GM19239 (cell line): ENCODE measurements around the gene GABRB2.

ENCODE experiments used
- DNase-seq: peaks from one replicate; pipeline ENCODE4 v3.0.0; 2011; ENCODE audit warnings: low spot score; ENCODE audit not compliant: insufficient read length
- FAIRE-seq: peaks from 2 replicates; lab custom pipeline; 2011; peaks lifted over from hg19 to GRCh38; lab: Jason Lieb, UNC

Gene GABRB2

DNA sequence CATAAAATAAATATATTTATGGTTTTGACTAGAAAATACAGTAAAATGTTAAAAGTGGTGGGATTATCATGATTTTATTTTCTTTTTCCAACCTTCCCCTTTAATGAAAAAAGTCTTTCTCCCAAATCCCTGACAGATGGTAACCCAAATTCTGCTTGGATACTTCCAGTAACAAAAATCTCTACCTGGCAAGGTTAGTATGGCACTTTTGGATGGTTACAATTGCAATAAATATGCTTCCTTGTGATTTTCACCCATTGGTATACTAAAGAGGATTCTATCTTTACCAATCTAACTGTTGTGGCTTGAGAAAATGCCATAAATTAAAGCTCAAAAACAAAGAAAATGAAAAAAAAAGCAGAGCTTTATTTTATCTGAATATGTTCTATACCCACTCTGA lies 62.8 kb downstream of the GABRB2 start:
- no peak for FAIRE-seq
- no peak for DNase-seq

DNA sequence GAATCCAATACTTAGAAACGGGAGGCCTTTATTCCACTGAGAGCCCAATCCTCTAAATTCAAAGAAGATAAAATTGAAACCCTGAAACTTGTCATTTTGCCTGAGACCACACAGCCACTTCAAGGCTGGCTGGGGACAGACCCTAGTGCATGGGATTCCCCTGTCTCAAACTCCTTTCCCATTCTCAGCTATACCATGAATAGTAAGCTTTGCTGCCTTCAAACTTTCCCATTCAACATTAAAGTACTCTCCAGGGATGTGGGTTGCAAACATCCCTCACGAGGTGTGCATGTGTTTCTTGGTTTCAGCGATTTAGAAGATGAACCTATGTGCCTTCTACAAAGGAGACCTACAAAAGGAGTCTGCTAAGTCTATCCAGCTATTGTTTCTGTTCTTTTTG lies 64.6 kb downstream of the GABRB2 start:
- no peak for FAIRE-seq
- no peak for DNase-seq

DNA sequence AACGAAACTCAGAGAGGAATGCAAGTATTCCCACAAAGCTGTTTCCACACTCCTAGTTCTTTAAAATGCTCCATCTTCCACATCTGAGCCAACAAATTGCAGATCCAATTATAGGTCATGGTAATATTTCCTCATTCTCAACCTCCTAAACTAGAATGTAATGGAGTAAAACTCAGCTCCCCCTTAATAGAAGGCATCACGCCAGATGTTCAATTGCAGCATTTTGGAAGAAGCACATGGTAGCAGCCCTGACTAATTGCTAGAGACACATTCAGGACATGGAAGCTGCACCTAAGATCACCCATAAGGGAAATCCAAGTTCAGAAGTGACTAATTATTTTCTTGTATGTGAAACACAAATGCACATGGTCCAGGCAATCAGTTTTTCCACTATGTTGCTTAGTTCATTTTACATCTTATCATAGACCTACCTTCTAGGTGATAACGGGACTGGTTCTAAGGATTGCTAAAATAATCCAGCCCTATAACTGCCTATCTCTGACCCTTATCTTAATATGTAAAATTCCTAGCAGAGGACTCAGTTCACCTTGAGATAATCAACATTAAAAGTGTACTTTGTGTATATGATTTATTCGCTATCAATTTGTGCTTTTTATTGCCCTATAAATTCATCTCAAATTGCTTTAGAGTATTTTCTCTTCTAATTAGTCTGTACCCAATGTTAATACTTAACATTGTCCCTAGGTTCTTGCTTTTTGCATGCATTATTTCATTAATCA lies 75.1 kb downstream of the GABRB2 start:
- DNase-seq (no peak), FAIRE-seq (no peak)

DNA sequence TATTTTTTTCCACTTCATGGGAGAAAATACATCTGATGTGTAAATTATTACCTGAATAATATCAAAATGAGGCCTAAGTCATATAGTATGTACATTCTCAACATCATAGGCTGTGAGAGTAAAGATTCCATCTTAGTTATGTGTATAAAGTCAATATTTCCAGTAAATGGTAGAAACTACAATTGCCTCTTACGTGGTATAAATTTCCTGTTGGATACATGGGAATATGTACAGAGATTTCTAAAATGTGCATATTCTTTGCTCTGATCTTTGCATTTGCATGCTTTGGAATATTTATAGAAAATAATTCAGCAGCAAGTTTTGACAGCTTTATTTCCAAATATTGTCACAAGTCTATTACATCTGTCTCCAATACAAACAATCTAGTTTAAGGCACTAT lies 78.8 kb downstream of the GABRB2 start:
- FAIRE-seq (no peak), DNase-seq (no peak)

DNA sequence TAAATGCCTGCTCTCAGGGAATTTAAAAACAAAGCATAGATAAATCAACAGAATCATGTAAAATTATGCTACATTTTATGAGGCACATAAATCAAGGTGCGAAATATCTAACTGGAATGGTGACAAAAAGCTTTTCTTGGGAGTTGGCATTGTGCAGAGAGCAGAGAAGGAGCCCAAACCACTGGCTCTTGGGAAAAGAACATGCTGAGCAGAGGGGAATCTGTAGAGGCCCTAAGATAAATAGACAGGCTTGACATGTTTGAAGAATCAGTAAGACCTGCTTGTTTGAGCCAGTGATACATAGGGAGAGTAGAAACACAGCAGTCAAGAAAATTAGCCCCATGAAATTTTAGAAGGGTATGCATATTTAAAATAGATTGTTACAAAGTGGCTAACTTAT lies 85.8 kb downstream of the GABRB2 start:
- DNase-seq (no peak), FAIRE-seq (no peak)

DNA sequence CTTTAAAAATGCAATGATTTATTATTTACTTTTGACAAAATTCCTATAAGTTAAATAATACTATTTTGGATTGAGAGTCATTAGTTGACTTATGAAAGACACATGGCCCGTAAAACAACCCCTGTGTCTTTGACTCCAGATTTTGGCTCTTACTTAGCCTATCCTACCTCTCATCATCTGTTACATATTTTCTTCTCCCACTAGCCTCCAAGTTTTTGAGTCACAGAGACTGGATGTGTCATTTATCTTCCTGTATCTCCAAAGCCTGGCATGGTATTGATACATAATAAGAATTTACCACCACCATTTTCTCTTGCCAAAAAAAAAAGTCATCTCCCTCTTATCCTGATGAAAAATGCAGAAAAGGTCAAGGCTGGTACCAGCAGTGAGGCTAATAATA lies 99.9 kb downstream of the GABRB2 start:
- no peak for DNase-seq
- FAIRE-seq = no peak

DNA sequence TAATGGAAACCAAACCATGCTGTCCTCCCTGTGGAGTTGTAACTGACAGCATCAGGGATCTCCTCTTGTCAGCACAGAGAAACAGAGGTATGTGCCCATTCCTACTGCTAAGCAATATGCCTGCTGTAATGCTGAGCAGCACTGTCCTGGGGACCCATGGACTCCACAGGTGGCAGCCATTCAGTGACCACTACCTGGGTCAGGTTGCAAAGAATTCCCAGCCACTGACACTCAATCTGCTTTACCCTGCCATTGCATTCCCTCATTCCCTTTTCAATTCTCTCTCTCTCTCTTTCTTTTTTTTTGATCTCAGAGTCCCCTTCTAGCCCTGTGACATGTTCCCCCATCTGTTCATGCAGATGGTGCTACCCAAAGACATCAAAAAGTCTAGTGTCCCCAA lies 104.1 kb downstream of the GABRB2 start:
- FAIRE-seq (no peak), DNase-seq (no peak)

DNA sequence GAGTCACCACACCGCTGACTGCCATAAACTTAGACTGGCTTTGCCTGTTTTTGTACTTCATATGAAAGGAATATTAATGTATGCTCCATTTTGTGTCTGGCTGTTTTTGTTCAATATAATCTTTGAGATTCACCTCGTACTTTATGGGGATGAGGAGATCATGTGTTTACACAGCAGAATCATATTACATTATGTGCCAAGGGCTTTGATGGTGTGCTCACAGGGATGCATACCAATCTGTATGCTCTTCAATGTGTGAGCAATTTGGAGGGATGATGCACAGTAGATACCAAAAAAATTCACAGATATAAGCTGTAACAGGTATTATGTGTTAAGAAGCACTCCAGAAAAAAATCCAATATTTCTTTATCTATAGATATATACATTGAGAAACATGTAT lies 113.7 kb downstream of the GABRB2 start:
- FAIRE-seq (no peak), DNase-seq (no peak)

DNA sequence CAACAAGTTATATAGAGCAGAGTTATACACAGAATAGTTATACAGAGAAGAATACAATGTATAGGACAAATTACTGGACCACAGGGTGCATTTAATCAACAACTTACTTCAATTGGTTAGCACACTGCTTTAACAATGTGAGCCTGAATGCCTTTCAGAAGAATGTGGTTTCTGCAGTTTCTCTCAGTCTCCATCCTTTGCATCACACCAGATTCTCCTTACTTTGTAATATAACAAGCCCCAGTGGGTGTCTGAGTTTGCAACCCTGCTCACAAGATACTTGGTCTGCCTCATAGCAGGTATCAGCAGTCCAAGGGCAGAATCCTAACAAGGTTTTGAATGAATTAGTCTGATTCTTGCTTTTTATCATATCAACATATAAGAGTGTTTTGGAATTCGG lies 114.6 kb downstream of the GABRB2 start:
- FAIRE-seq (no peak), DNase-seq (no peak)

DNA sequence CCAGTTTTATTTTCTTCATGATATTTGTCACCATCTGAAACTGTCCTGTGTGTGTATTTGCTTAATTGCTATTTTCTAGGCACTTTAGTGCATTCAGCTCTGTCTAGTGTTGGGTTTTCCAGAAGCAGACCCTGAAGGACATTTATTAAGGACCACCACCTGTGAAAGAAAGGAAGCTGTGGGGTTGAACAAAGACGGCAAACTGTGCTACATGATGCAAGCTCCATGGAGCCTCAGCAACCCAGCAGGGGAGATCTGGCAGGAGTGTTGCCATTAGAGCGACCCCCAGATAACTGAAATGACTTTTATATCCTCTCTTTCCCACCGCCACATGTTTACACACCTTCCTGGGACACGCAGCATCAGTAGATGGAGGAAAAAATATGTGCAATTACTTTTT lies 125.5 kb downstream of the GABRB2 start:
- DNase-seq = no peak
- FAIRE-seq = no peak

DNA sequence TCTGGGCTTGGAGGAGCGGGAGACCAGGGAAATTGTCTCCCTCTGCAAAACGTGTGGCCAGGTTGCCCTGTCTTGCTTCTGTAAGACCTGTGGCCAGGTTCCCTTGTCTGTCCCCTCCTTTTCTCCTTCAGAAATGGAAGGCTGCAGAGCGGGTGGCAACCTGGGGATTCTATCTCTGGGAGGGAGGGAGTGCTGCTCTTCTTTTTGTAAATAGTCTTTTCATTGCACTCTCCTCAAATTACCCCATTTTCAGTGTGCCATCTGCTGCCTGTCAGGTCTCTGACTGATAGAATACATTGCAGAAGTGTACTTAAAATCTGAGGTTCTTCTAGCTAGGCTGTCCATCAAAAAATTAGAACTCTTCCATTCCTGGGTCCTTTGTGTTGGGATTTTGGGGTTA lies 126.0 kb downstream of the GABRB2 start:
- FAIRE-seq (no peak), DNase-seq (no peak)

DNA sequence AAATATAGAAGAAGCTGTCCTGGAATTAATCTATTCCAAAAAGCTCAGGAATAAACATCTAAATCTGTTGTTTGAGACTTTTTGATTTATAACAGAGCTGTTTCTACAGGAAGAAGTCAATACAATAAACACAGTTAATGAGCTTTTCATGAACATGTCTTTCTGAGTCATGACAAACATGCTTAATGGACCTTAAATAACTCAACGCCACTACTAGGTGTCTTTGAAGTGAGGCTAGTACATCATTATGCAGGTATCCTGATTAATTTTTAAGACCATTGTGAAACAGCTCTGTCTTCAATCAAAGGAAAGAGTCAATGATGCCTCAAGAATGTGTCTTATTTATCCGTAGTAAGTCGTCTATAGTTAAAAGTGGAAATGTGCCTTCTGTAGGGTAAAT lies 131.6 kb downstream of the GABRB2 start:
- DNase-seq = no peak
- no peak for FAIRE-seq

DNA sequence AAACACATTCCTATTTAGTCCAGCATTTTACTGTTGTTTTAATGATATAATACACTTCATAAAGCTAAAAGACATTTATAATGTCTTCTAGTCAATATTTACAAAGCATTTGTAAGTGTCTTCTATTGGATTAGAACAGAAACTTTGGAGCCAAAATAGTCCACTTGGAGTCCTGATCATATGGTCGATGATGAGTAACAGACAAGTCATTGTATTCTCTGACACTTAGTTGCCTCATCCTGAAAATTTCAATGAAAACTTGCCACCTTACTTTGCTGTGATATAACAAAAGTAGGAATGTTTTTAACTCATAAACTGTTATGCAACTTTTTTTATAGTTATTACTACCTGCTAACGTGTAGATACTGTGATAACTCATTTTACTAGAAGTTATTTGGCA lies 132.5 kb downstream of the GABRB2 start:
- FAIRE-seq (no peak), DNase-seq (no peak)

DNA sequence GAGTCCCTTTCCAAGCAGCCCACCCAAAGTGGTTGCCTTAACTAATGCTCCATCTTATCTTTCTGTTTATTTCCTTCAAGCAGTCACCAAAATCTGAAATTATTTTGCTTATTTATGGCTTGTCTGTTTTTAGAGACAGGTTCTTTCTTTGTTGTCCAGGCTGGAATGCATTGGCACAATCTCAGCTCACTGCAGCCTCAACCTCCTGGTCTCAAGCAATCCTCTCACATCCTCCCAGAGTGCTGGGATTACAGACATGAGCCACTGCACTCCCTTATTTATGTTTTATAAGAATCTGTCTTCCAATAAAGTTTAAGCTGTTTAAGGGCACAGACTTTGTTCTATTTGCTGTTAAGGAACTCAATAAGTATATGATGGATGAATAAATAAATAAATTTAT lies 133.7 kb downstream of the GABRB2 start:
- DNase-seq = no peak
- FAIRE-seq = no peak

DNA sequence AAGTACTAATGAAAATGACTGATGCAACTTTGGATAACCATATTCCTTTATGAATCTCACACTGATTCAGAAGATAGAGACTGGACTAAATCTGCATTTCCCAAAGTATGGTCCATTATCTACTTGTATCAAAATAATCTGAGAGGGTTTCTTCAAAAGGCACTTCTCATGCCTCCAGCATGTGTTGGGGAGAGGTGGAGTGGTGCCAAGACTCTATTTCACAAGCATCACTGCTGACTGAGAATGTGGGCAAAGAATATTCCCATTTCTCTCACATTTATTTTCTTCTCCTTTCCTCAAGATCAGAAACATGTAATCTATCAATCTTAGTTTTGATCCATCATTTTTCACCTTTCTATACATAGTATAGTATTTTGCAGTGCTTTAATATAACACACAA lies 135.4 kb downstream of the GABRB2 start:
- no peak for FAIRE-seq
- DNase-seq = no peak

DNA sequence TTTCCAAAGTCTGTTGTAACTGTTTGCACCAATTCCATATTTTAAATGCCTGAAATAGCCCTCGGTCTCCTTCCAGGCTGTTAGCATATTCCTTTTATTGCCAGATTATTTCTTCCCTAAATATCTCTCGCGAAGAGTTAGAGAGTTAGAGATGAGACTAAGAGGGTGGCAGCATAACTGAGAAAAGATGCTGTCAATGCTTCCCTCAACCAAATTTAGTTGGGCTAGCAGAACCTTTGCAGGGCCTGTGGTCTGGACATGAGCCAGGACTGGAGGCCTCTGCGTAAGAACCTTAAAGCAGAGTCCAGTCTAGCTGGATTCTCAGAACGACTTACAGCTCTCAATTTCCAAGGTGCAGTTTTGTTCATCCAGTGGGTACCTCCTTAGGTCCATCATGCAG lies 135.9 kb downstream of the GABRB2 start:
- DNase-seq (no peak), FAIRE-seq (no peak)

DNA sequence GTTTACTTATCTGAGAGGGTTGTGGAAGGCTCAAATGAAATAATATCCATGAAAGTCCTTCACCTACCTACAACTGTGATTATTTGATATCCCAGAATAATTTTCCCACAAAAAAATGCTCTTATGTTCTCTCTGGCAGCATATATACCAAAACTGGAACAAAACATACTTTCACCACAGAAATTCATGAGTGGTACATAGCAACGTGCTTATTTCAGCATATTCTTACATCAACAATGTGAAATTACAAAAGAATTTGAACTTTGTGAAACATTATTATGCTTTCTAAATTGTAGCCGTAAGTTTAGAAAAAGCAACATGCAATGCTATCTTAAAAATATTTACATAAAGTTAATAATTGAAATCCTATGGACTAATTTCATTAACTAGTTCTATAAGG lies 137.1 kb downstream of the GABRB2 start:
- FAIRE-seq (no peak), DNase-seq (no peak)

DNA sequence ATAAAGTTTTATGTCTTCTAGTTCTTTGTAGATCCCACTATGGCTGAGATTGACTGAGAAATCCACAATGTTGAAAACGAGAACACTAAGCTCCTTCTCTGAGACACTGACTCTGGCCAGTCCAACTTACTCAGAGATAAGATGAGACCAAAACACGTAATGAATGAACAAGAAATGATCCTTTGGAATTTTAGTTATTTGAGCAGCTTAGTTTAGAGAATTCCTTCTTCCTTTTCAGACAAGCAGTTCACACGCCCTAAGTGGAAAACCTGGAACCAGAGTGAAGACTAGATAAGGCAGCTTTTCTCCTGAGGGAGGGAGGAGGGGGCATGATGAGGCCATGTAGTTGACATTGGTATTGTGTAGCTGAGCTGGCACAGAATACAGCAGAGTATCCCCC lies 139.6 kb downstream of the GABRB2 start:
- FAIRE-seq (no peak), DNase-seq (no peak)

DNA sequence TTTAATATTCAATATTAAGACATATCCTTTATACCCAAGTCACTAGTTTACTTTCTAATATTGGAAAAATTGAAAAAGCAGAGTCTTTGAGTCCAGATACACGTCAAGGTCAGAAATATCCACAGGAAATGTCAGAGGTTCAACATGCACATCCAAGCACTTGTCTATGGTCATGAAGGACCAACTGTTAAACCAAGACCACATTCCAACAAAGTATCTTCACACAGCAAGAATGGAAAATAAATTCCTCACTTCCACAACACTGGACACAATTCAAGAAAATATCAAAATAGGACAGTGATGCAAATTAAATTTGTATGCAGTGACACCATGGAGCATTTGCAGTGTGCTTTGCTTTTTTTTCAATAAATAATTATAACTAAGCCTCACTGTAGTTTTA lies 142.5 kb downstream of the GABRB2 start:
- DNase-seq (no peak), FAIRE-seq (no peak)

DNA sequence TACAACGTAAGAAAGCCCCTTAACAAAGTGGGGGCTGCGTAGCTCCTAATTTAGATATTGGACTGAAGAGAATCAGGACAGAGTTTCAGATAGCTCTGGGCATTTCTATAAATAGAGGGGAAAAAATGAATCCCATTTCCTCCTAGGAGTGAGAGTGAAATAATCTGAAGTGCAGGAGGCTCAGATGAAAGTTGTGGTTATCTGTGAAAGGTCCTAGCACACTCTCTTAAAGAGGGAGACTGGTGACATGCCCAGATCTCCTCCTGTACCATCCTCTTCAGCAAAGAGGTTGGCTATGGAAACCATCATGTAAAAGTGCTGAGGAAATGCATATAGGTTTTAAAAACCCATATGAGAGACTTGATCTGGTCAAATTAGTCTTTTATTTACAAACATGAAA lies 143.4 kb downstream of the GABRB2 start:
- no peak for FAIRE-seq

DNA sequence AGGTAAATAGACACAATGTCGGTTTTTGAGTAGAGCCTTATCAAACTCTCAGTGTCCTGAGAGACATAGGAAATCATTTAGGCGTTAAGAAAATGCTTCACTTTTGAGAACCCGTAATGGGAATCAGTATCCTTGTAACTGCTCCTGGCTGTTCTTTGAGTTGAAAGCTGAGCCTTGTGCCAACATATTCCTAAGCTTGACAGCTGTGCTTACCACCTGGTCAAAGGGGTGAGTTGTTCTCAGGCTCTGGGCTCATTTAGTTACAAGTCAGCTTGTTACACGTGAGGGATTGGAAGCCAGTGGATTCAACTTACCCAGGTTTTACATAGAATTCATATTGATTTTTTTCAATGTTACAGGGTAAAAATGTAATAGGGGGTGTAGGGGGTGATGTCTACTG lies 145.9 kb downstream of the GABRB2 start:
- DNase-seq = no peak
- FAIRE-seq = no peak

More for the DNA sequence above, 143.4 kb downstream of the GABRB2 start:
- no peak for DNase-seq

DNA sequence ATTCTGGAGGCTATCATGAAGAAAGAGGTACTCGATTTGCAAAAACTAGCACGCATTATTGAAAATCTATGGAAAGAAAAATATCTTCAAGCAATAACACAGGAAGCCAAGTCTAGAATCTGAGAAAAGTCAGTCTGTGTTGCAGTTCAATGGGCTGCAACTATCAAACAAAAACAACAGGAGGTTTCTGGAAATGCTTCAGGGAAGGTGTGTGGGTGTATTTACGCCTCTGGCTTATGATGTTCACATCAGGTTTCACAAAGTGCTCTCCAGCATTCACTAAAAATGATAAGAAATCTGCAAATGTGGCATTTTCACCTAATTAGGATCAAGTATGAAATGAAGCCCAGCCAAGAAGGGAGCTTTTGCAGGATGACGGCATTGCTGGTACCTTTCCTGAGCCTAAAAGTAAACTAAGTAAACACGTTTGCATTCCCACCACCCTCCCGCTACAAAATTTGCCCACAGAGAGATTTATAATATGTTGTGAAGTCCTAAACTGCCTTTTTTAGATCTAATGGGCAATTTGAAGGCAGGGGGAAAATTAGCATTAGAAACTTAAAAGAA lies 146.4 kb downstream of the GABRB2 start:
- FAIRE-seq (peak; percentile 48), DNase-seq (no peak)
